Heart right ventricle (tissue), 16 donors: Measurements from ENCODE around the gene BHLHE40. TPM values are rescaled to one million over a fixed set of nuclear protein-coding genes. Genes with fewer than 3 reads are reported as not detected.

Experiments
- ATAC-seq, 8 donors: fragments of 200-7000 bp; cut with Tn5 transposase; one replicate each; pipeline ENCODE4 v1.9.1; 2020; ENCODE audit warnings: mild to moderate bottlenecking in 8 of 8, moderate library complexity in 8 of 8, moderate number of reproducible peaks in 1 of 8
- DNase-seq, 2 donors: peaks; one replicate each; pipeline ENCODE4 v3.0.0-alpha.2; 2020
- H3K27ac ChIP-seq, 10 donors: fragments of 200-600 bp; sonication (generic) in 2 of 10; one replicate each; pipeline versions ENCODE4 v1.5.0 to v1.8.0; 2020 to 2022; ENCODE audit warnings: mild to moderate bottlenecking in 3 of 10
- H3K27me3 ChIP-seq, 7 donors: fragments of 200-600 bp; one replicate each; pipeline ENCODE4 v1.8.0; 2021 to 2022; ENCODE audit warnings: mild to moderate bottlenecking in 2 of 7
- H3K36me3 ChIP-seq, 9 donors: fragments of 200-600 bp; sonication (generic) in 1 of 9; one replicate each; pipeline versions ENCODE4 v1.5.0 to v1.8.0; 2020 to 2022; ENCODE audit warnings: mild to moderate bottlenecking in 2 of 9
- H3K4me1 ChIP-seq, 9 donors: fragments of 200-600 bp; sonication (generic) in 1 of 9; one replicate each; pipeline versions ENCODE4 v1.5.0 to v1.8.0; 2020 to 2022; ENCODE audit warnings: mild to moderate bottlenecking in 4 of 9
- H3K4me3 ChIP-seq, 10 donors: fragments of 200-600 bp; sonication (generic) in 2 of 10; one replicate each; pipeline versions ENCODE4 v1.5.0 to v1.8.0; 2020 to 2022; ENCODE audit warnings: mild to moderate bottlenecking in 7 of 10, moderate library complexity in 2 of 10
- H3K9me3 ChIP-seq, 11 donors: fragments of 200-600 bp in 10 of 11; sonication (generic) in 2 of 11; one replicate each; pipeline versions ENCODE4 v1.5.0 to v1.8.0; 2013 to 2022; ENCODE audit warnings: mild to moderate bottlenecking in 2 of 11, control low read depth in 1 of 11, moderate library complexity in 1 of 11
- CTCF ChIP-seq, 9 donors: fragments of 200-600 bp; sonication (generic) in 2 of 9; IDR thresholded peaks; one replicate each; pipeline versions ENCODE4 v1.5.0 to v1.8.0; 2021 to 2022; ENCODE audit warnings: antibody characterized with exemption in 9 of 9, mild to moderate bottlenecking in 5 of 9, moderate library complexity in 1 of 9
- WGBS, 2 donors: extraction: QIAGEN DNeasy Blood & Tissue Kit; methylation state at CpG; one replicate each; pipeline ENCODE4 v1.1.7; 2013; ENCODE audit warnings: inconsistent platforms in 1 of 2; 5-methylcytosine and 5-hydroxymethylcytosine counted together
- intact Hi-C, 10 donors: fragments of 100-400 bp; cut with DNase I; formaldehyde crosslinking; loops; one replicate each; pipeline versions ENCODE4 v1.11.1 to v1.14.2; 2022
- polyA plus RNA-seq, 2 donors: library from polyadenylated mRNA; stranded (reverse); fragments of 200-250 nt; gene quantifications; one replicate each; pipeline ENCODE4 v1.2.3, GENCODE V29; 2013
- total RNA-seq, 10 donors: library from RNA; stranded (reverse); fragmentation: NEBNext Ultra II Directional in 3 of 10; extraction: Animal tissue kit (Norgen Biotek cat#: 25700) in 3 of 10; gene quantifications; one replicate each; pipeline versions ENCODE4 v1.2.1 to v1.2.4, GENCODE V29; 2021 to 2023
- donor health status: Arrhythmogenic right ventricular cardiomyopathy.
- donor health status: ischemic (EF 13 %, LVEDD 7.1; RV severe dilation, severe dysfunction).
- donor health status: healthy with polysubstance abuse.
- donor health status: DM: no; HTN: yes; CAD: no.
- donor health status: DM: no; HTN: no; CAD: no.
- donor health status: ischemic (EF 25% LVEDD 6.9; RV normal size, moderate dysfunction).
- donor health status: ischemic (EF 25% LVEDD 5.7; RV mildly dilated, moderate dysfunction).
- donor health status: healthy.
- donor health status: DM: yes; HTN: yes; CAD: no.
- donor health status: Ischemic cardiomyopathy.
- donor health status: ischemic (EF 35%, LVEDD 5.7; RV mildly dilated, moderate dysfunction).
- donor health status: nonischemic (EF 11% LVEDD 7.7; RV severe dilation, severe dysfunction).
- donor health status: DM: yes; HTN: yes; CAD: no.
- donor health status: PGD.
- donor health status: ischemic (EF 29% LVEDD 5.4; RV normal size, mild dysfunction).
- donor health status: nonischemic (EF 23%, LVEDD 6.1; RV moderate dilation, normal function).

The BHLHE40 gene
- total and polyA plus RNA-seq, 12 donors = 10.0 to 209 (median 49.7) TPM

GRCh38 chr3:5019411-5020241 lies 40.4 kb downstream of the BHLHE40 start:
- no peak for ATAC-seq
- peaks cover 11 to 62% (median 29%) of the 10 kb centered on the region in 9 donors for H3K4me1 ChIP-seq
- no peak for DNase-seq
- intact Hi-C loops = loop anchor here in 4 of 10 donors (5.0 to 10.0 kb wide), 3 partner anchors 32 to 305 kb away; no protein-coding TSS in a partner anchor
- H3K36me3 ChIP-seq = no peaks in the 10 kb centered on the region
- TF ChIP-seq CTCF (IDR thresholded peaks at IDR 0.05) = no peak
- H3K27ac ChIP-seq = peak overlapping the region in 1 of 10 donors; percentile 84
- H3K9me3 ChIP-seq = no peaks in the 10 kb centered on the region
- 91 to 93% methylated on average over 19 of the region's 19 CpGs for WGBS, 2 donors
- no peaks in the 10 kb centered on the region for H3K27me3 ChIP-seq
- H3K4me3 ChIP-seq = no peak overlapping the region

DNA sequence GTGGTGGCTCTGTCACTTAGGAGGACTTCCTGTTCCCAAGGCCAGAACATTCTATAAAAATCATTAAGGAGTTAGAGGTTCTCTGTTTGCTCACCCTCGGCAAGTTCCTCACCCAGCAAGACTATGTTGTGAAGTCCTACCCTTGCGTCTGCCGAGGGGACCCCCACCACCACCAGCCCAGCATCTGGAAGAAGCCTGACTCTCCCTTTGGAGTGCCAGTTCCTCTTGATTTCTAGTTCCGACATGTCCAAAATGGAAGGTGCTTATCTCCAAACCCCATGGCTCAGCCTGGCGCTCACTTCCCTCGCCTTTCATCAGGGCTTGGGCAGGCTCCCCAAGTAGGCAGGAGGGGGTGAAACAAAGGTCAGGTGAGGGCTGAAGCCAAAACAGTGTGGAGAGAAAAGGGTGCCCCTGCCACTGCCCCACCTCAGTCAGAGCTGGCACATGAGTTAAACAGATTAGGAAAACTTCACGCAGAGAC lies 41.0 kb downstream of the BHLHE40 start:
- peaks cover 11 to 62% (median 29%) of the 10 kb centered on the region in 9 donors for H3K4me1 ChIP-seq
- ATAC-seq = no peak
- TF ChIP-seq CTCF (IDR thresholded peaks at IDR 0.05) = no peak
- intact Hi-C loops = loop anchor here in 3 of 10 donors (5.0 to 10.0 kb wide), 2 partner anchors 33 to 305 kb away; no protein-coding TSS in a partner anchor
- no peak overlapping the region for H3K4me3 ChIP-seq
- H3K27ac ChIP-seq = peak overlapping the region in 1 of 10 donors; percentile 84
- H3K9me3 ChIP-seq = no peaks in the 10 kb centered on the region
- no peak for DNase-seq
- H3K36me3 ChIP-seq = no peaks in the 10 kb centered on the region
- H3K27me3 ChIP-seq = no peaks in the 10 kb centered on the region
- 70 to 72% methylated on average over 7 of the region's 7 CpGs for WGBS, 2 donors

GRCh38 chr3:5021116-5022092 lies 42.2 kb downstream of the BHLHE40 start:
- Histone ChIP-seq H3K4me1 (peaks cover 9 to 63% (median 31%) of the 10 kb centered on the region in 9 donors), H3K36me3 (no peaks in the 10 kb centered on the region), H3K9me3 (no peaks in the 10 kb centered on the region), H3K27ac (peak overlapping the region in 1 of 10 donors; percentile 66), H3K4me3 (no peak overlapping the region), H3K27me3 (no peaks in the 10 kb centered on the region)
- DNase-seq = no peak
- no peak for ATAC-seq
- TF ChIP-seq CTCF (IDR thresholded peaks at IDR 0.05) = no peak
- 95 to 97% methylated on average over 17 of the region's 17 CpGs for WGBS, 2 donors
- intact Hi-C loops = loop anchor here in 3 of 10 donors (5.0 to 10.0 kb wide), 2 partner anchors 34 to 307 kb away; no protein-coding TSS in a partner anchor
